Superior temporal gyrus (tissue), 1 donor: ENCODE results near the gene NDUFV1.
"Not testable (repeated sequence)": the region's sequence is repeated elsewhere in the genome, so short reads cannot be mapped to it uniquely, and the experiment has no call there.

Experiments used
- DNase-seq: peaks from one replicate; pipeline ENCODE4 v3.0.0-alpha.2; 2016; ENCODE audit errors: extremely low spot score

The NDUFV1 gene

GRCh38 chr11:67586568-67587250 is 20.0 kb upstream of the NDUFV1 start:
- no peak for DNase-seq

- peak; percentile 12 for DNase-seq
Observed at GRCh38 chr11:67588136-67588503, 18.6 kb upstream of the NDUFV1 start.

GRCh38 chr11:67588899-67589415 is 17.8 kb upstream of the NDUFV1 start:
- DNase-seq: not testable (repeated sequence)

- DNase-seq: no peak
Observed at GRCh38 chr11:67592880-67593564, 13.7 kb upstream of the NDUFV1 start.

GRCh38 chr11:67593565-67593905 is 13.2 kb upstream of the NDUFV1 start:
- no peak for DNase-seq

- DNase-seq: no peak
Observed at GRCh38 chr11:67594480-67594879, 12.3 kb upstream of the NDUFV1 start.

GRCh38 chr11:67596753-67597300 is 9.9 kb upstream of the NDUFV1 start:
- DNase-seq: no peak

- not testable (repeated sequence) for DNase-seq
Observed at GRCh38 chr11:67597458-67597857, 9.3 kb upstream of the NDUFV1 start.

- not testable (repeated sequence) for DNase-seq
Observed at GRCh38 chr11:67597963-67598362, 8.8 kb upstream of the NDUFV1 start.

- DNase-seq: no peak
Observed at GRCh38 chr11:67599149-67599548, 7.6 kb upstream of the NDUFV1 start.

GRCh38 chr11:67600324-67601029 is 6.3 kb upstream of the NDUFV1 start:
- DNase-seq: no peak

- no peak for DNase-seq
Observed at GRCh38 chr11:67601098-67601497, 5.6 kb upstream of the NDUFV1 start.

- DNase-seq: not testable (repeated sequence)
Observed at GRCh38 chr11:67604119-67604518, 2.6 kb upstream of the NDUFV1 start.

GRCh38 chr11:67604815-67605214 is 1.9 kb upstream of the NDUFV1 start:
- no peak for DNase-seq

GRCh38 chr11:67605231-67606011 is 1.3 kb upstream of the NDUFV1 start:
- DNase-seq: no peak

GRCh38 chr11:67606093-67606491 is 644 bp upstream of the NDUFV1 start:
- DNase-seq: no peak

- no peak for DNase-seq
Observed at GRCh38 chr11:67607507-67607906, 771 bp downstream of the NDUFV1 start.

- DNase-seq: no peak
Observed at GRCh38 chr11:67608486-67608885, 1.8 kb downstream of the NDUFV1 start.

- DNase-seq: no peak
Observed at GRCh38 chr11:67609316-67609715, 2.6 kb downstream of the NDUFV1 start.

GRCh38 chr11:67610302-67610868 is 3.6 kb downstream of the NDUFV1 start:
- no peak for DNase-seq

- no peak for DNase-seq
Observed at GRCh38 chr11:67611165-67611564, 4.4 kb downstream of the NDUFV1 start.
